Parathyroid adenoma (tissue), 2 donors: ENCODE results near the gene ADGRL3.

ENCODE experiments used
- H2AFZ ChIP-seq: fragments of 300-600 bp; sonication (generic); one replicate; pipeline ENCODE4 v1.7.0; 2017; ENCODE audit warnings: antibody characterized with exemption, mild to moderate bottlenecking
- H3K27ac ChIP-seq: fragments of 300-600 bp; sonication (generic); one replicate; pipeline ENCODE4 v1.7.0; 2017
- H3K27me3 ChIP-seq: fragments of 300-600 bp; sonication (generic); one replicate; pipeline ENCODE4 v1.7.0; 2017; ENCODE audit warnings: low read length; ENCODE audit not compliant: control insufficient read depth, insufficient read depth
- H3K36me3 ChIP-seq: fragments of 300-600 bp; sonication (generic); one replicate; pipeline ENCODE4 v1.7.0; 2017; ENCODE audit warnings: low read length; ENCODE audit not compliant: control insufficient read depth, insufficient read depth
- H3K4me1 ChIP-seq: fragments of 300-600 bp; sonication (generic); one replicate; pipeline ENCODE4 v1.7.0; 2017; ENCODE audit warnings: control low read depth
- H3K4me2 ChIP-seq: fragments of 300-600 bp; sonication (generic); one replicate; pipeline ENCODE4 v1.7.0; 2017; ENCODE audit warnings: low read length
- H3K4me3 ChIP-seq: fragments of 300-600 bp; sonication (generic); one replicate; pipeline ENCODE4 v1.7.0; 2017; ENCODE audit warnings: low read depth, low read length
- H3K79me2 ChIP-seq: fragments of 300-600 bp; sonication (generic); one replicate; pipeline ENCODE4 v1.7.0; 2017; ENCODE audit warnings: control low read depth
- H3K9ac ChIP-seq: fragments of 300-600 bp; sonication (generic); one replicate; pipeline ENCODE4 v1.7.0; 2017; ENCODE audit warnings: mild to moderate bottlenecking
- H3K9me3 ChIP-seq: fragments of 300-600 bp; sonication (generic); one replicate; pipeline ENCODE4 v1.7.0; 2017; ENCODE audit warnings: low read length; ENCODE audit not compliant: control insufficient read depth
- CTCF ChIP-seq: fragments of 300-600 bp; sonication (generic); IDR thresholded peaks from one replicate; pipeline ENCODE4 v1.7.0; 2017; ENCODE audit warnings: antibody characterized with exemption, mild to moderate bottlenecking
- donor health status: primary hyperparathyroidism.

Gene ADGRL3

GRCh38 chr4:61239250-61239649, 39.1 kb downstream of the ADGRL3 start:
- Histone ChIP-seq H3K27me3 (no peaks in the 10 kb centered on the region), H2AFZ (no peak overlapping the region), H3K4me3 (no peak overlapping the region), H3K79me2 (no peaks in the 10 kb centered on the region), H3K27ac (no peak overlapping the region), H3K9me3 (no peaks in the 10 kb centered on the region), H3K9ac (no peak overlapping the region), H3K36me3 (no peaks in the 10 kb centered on the region), H3K4me2 (no peak overlapping the region), H3K4me1 (no peaks in the 10 kb centered on the region)
- TF ChIP-seq CTCF = no peak

- no peak for TF ChIP-seq CTCF
- Histone ChIP-seq H3K79me2 (no peaks in the 10 kb centered on the region), H3K4me2 (no peak overlapping the region), H3K4me1 (no peaks in the 10 kb centered on the region), H3K4me3 (no peak overlapping the region), H3K9ac (no peak overlapping the region), H3K9me3 (no peaks in the 10 kb centered on the region), H3K27ac (no peak overlapping the region), H3K36me3 (no peaks in the 10 kb centered on the region), H2AFZ (no peak overlapping the region), H3K27me3 (no peaks in the 10 kb centered on the region)
Observed at GRCh38 chr4:61243962-61244361, 43.8 kb downstream of the ADGRL3 start.

- Histone ChIP-seq H3K9me3 (no peaks in the 10 kb centered on the region), H2AFZ (no peak overlapping the region), H3K4me1 (no peaks in the 10 kb centered on the region), H3K27me3 (no peaks in the 10 kb centered on the region), H3K79me2 (no peaks in the 10 kb centered on the region), H3K9ac (no peak overlapping the region), H3K4me3 (no peak overlapping the region), H3K4me2 (no peak overlapping the region), H3K27ac (no peak overlapping the region), H3K36me3 (no peaks in the 10 kb centered on the region)
- TF ChIP-seq CTCF = no peak
Observed at GRCh38 chr4:61245069-61245714, 45.1 kb downstream of the ADGRL3 start.

- H3K27ac ChIP-seq = no peak overlapping the region
- no peaks in the 10 kb centered on the region for H3K9me3 ChIP-seq
- H3K4me3 ChIP-seq = no peak overlapping the region
- H3K9ac ChIP-seq = no peak overlapping the region
- no peak overlapping the region for H2AFZ ChIP-seq
- no peaks in the 10 kb centered on the region for H3K36me3 ChIP-seq
- H3K4me1 ChIP-seq = no peaks in the 10 kb centered on the region
- H3K4me2 ChIP-seq = no peak overlapping the region
- no peak for TF ChIP-seq CTCF
- H3K79me2 ChIP-seq = no peaks in the 10 kb centered on the region
- H3K27me3 ChIP-seq = no peaks in the 10 kb centered on the region
Observed at GRCh38 chr4:61246034-61246433, 45.9 kb downstream of the ADGRL3 start.

GRCh38 chr4:61248705-61249104, 48.6 kb downstream of the ADGRL3 start:
- Histone ChIP-seq H3K9me3 (no peaks in the 10 kb centered on the region), H3K4me3 (no peak overlapping the region), H3K27me3 (no peaks in the 10 kb centered on the region), H3K4me1 (no peaks in the 10 kb centered on the region), H3K9ac (no peak overlapping the region), H3K27ac (no peak overlapping the region), H2AFZ (no peak overlapping the region), H3K4me2 (no peak overlapping the region), H3K79me2 (no peaks in the 10 kb centered on the region), H3K36me3 (no peaks in the 10 kb centered on the region)
- no peak for TF ChIP-seq CTCF
